ENCODE data around the gene FAM174B.

The FAM174B gene

DNA sequence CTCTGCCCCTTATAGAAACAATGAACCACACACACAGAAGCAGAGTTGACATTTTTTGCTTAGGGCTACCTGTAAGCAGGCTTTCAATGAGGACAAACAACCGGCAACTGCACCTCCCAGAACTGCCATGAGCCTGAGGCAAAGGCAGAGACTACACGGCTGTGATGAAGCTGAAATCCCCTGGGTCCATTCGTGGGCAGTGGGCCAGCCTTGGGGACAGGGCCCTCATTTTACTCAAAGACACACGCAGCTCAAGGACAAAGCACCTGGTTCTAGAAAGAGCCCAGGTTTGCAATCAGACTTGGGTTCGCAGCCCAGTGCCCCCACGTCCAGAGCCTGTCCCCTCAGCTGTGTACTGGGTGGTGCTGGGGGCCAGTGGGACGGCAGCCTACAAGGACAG is 17.9 kb downstream of the FAM174B start:
- H3F3A ChIP-seq (ENCODE audit: insufficient read depth, low read length), result peaks cover 30% of the 10 kb centered on the region
- peak overlapping the region; percentile 73 for H3K9ac ChIP-seq (ENCODE audit: low read length)
- peaks cover 38% of the 10 kb centered on the region for H3K4me1 ChIP-seq (ENCODE audit: low read length)
- peak overlapping the region; percentile 9; the same call in 1 of the 2 replicates for H2AFZ ChIP-seq (ENCODE audit: low read length)
- H3K36me3 ChIP-seq (replicated peaks; ENCODE audit: insufficient read depth, low read length), result no peaks in the 10 kb centered on the region
- peak overlapping the region; percentile 95 for H3K27ac ChIP-seq (ENCODE audit: low read length)
- H3K9me3 ChIP-seq (replicated peaks; ENCODE audit: insufficient read depth, low read length), result no peaks in the 10 kb centered on the region
- H4K20me1 ChIP-seq (ENCODE audit: insufficient read depth, low read length), result no peaks in the 10 kb centered on the region
- H3K4me3 ChIP-seq (ENCODE audit: low read length), result peak overlapping the region; percentile 51
- H3K9me2 ChIP-seq (replicated peaks; ENCODE audit: insufficient read depth, low read length), result no peaks in the 10 kb centered on the region
- TF ChIP-seq CTCF (IDR thresholded peaks at IDR 0.05; ENCODE audit: low read length), result no peak
- no peak for TF ChIP-seq EZH2 (optimal IDR thresholded peaks at IDR 0.05; ENCODE audit: low read depth, low read length)
- no peak for TF ChIP-seq EZH2phosphoT487 (IDR thresholded peaks at IDR 0.05; ENCODE audit: low read length)
- H3K4me2 ChIP-seq (ENCODE audit: low read depth, low read length), result peak overlapping the region; percentile 79
- H3K27me3 ChIP-seq (replicated peaks; ENCODE audit: insufficient read depth, low read length), result no peaks in the 10 kb centered on the region
- peak; percentile 19 for DNase-seq
- peaks cover 100% of the 10 kb centered on the region for H3K79me2 ChIP-seq (ENCODE audit: low read length)

GRCh38 chr15:92636908-92637481 is 18.6 kb downstream of the FAM174B start:
- H3K36me3 ChIP-seq (replicated peaks; ENCODE audit: insufficient read depth, low read length), result no peaks in the 10 kb centered on the region
- H3F3A ChIP-seq (ENCODE audit: insufficient read depth, low read length), result peaks cover 30% of the 10 kb centered on the region
- peak overlapping the region; percentile 79 for H3K4me2 ChIP-seq (ENCODE audit: low read depth, low read length)
- DNase-seq, result peak; percentile 78
- peak overlapping the region; percentile 51 for H3K4me3 ChIP-seq (ENCODE audit: low read length)
- H3K9me2 ChIP-seq (replicated peaks; ENCODE audit: insufficient read depth, low read length), result no peaks in the 10 kb centered on the region
- H4K20me1 ChIP-seq (ENCODE audit: insufficient read depth, low read length), result no peaks in the 10 kb centered on the region
- H3K9ac ChIP-seq (ENCODE audit: low read length), result peak overlapping the region; percentile 73
- H3K27ac ChIP-seq (ENCODE audit: low read length), result peak overlapping the region; percentile 95
- peak overlapping the region; percentile 9; the same call in 1 of the 2 replicates for H2AFZ ChIP-seq (ENCODE audit: low read length)
- H3K4me1 ChIP-seq (ENCODE audit: low read length), result peaks cover 38% of the 10 kb centered on the region
- no peak for TF ChIP-seq CTCF (IDR thresholded peaks at IDR 0.05; ENCODE audit: low read length)
- no peak for TF ChIP-seq EZH2phosphoT487 (IDR thresholded peaks at IDR 0.05; ENCODE audit: low read length)
- no peak for TF ChIP-seq EZH2 (optimal IDR thresholded peaks at IDR 0.05; ENCODE audit: low read depth, low read length)
- no peaks in the 10 kb centered on the region for H3K27me3 ChIP-seq (replicated peaks; ENCODE audit: insufficient read depth, low read length)
- no peaks in the 10 kb centered on the region for H3K9me3 ChIP-seq (replicated peaks; ENCODE audit: insufficient read depth, low read length)
- H3K79me2 ChIP-seq (ENCODE audit: low read length), result peaks cover 99% of the 10 kb centered on the region

- no peaks in the 10 kb centered on the region for H3K36me3 ChIP-seq (replicated peaks; ENCODE audit: insufficient read depth, low read length)
- no peaks in the 10 kb centered on the region for H4K20me1 ChIP-seq (ENCODE audit: insufficient read depth, low read length)
- H3K4me2 ChIP-seq (ENCODE audit: low read depth, low read length), result peak overlapping the region; percentile 79
- no peaks in the 10 kb centered on the region for H3K9me2 ChIP-seq (replicated peaks; ENCODE audit: insufficient read depth, low read length)
- H3K4me3 ChIP-seq (ENCODE audit: low read length), result peak overlapping the region; percentile 51
- H3K4me1 ChIP-seq (ENCODE audit: low read length), result peaks cover 38% of the 10 kb centered on the region
- H3K27me3 ChIP-seq (replicated peaks; ENCODE audit: insufficient read depth, low read length), result no peaks in the 10 kb centered on the region
- TF ChIP-seq EZH2 (optimal IDR thresholded peaks at IDR 0.05; ENCODE audit: low read depth, low read length) (no peak), CTCF (IDR thresholded peaks at IDR 0.05; ENCODE audit: low read length) (no peak)
- peaks cover 98% of the 10 kb centered on the region for H3K79me2 ChIP-seq (ENCODE audit: low read length)
- H3F3A ChIP-seq (ENCODE audit: insufficient read depth, low read length), result peaks cover 30% of the 10 kb centered on the region
- no peak overlapping the region; the same call in 1 of the 2 replicates for H3K9ac ChIP-seq (ENCODE audit: low read length)
- H3K27ac ChIP-seq (ENCODE audit: low read length), result peak overlapping the region; percentile 95; the same call in 1 of the 2 replicates
- no peak overlapping the region for H2AFZ ChIP-seq (ENCODE audit: low read length)
- no peaks in the 10 kb centered on the region for H3K9me3 ChIP-seq (replicated peaks; ENCODE audit: insufficient read depth, low read length)
- no peak for DNase-seq
Measured at GRCh38 chr15:92636401-92636907, 19.1 kb downstream of the FAM174B start.

All from MM.1S (cell line).